Cardiac fibroblast (primary cell): ENCODE results near the gene RAB22A.
A peak's percentile ranks its signal among the peaks of the same experiment; 100 is the strongest.

Source experiments
- DNase-seq, 2 donors: peaks; one replicate each; pipeline versions ENCODE4 v3.0.0 to v3.0.0-alpha.2; 2010; ENCODE audit warnings: low read depth in 2 of 2
- H3K4me3 ChIP-seq, 2 donors: replicated peaks in 1 of 2; 1 replicate in 1 of 2; 2 replicates in 1 of 2; pipeline ENCODE4 v1.5.1; 2011; ENCODE audit warnings: low read depth in 2 of 2, low read length in 2 of 2, mild to moderate bottlenecking in 2 of 2, moderate library complexity in 1 of 2
- CTCF ChIP-seq: IDR thresholded peaks from one replicate; pipeline ENCODE4 v1.5.1; 2011; ENCODE audit warnings: low read depth, mild to moderate bottlenecking, low read length, inconsistent platforms

RAB22A gene

DNA sequence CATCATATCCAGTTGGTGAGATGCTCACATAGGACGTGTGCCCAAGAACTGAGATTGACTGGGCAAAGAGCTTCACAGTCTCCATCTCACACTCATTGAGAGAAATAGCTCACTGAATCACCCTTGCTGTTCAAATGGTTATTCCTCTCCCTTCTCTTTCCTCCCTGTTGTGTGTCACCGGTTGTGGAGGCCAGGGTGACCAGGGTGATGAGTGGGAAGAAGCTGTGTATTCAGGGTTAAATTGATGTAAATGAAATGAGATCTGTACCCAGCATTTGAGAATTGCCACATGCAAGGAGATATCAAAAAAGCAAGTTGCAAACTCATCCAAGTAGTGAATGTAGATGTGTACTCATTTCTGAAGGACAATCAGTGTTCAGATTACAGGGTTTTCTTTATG, 43.0 kb downstream of the RAB22A start:
- no peak overlapping the region for H3K4me3 ChIP-seq
- DNase-seq, result no peak
- no peak for TF ChIP-seq CTCF

GRCh38 chr20:58359441-58359840, 49.9 kb downstream of the RAB22A start:
- DNase-seq, result peak; percentile 27 to 43
- no peak overlapping the region for H3K4me3 ChIP-seq
- peak; percentile 41 for TF ChIP-seq CTCF

GRCh38 chr20:58360936-58361335, 51.4 kb downstream of the RAB22A start:
- TF ChIP-seq CTCF, result no peak
- no peak overlapping the region for H3K4me3 ChIP-seq
- DNase-seq, result no peak

GRCh38 chr20:58361481-58362205, 52.1 kb downstream of the RAB22A start:
- peak; percentile 61 to 78 for DNase-seq

GRCh38 chr20:58362206-58362516, 52.6 kb downstream of the RAB22A start:
- TF ChIP-seq CTCF, result no peak
- no peak overlapping the region for H3K4me3 ChIP-seq
- no peak for DNase-seq

More at GRCh38 chr20:58361481-58362205, 52.1 kb downstream of the RAB22A start:
- no peak overlapping the region for H3K4me3 ChIP-seq
- no peak for TF ChIP-seq CTCF

GRCh38 chr20:58362970-58363369, 53.5 kb downstream of the RAB22A start:
- TF ChIP-seq CTCF, result no peak
- DNase-seq, result no peak
- no peak overlapping the region for H3K4me3 ChIP-seq

DNA sequence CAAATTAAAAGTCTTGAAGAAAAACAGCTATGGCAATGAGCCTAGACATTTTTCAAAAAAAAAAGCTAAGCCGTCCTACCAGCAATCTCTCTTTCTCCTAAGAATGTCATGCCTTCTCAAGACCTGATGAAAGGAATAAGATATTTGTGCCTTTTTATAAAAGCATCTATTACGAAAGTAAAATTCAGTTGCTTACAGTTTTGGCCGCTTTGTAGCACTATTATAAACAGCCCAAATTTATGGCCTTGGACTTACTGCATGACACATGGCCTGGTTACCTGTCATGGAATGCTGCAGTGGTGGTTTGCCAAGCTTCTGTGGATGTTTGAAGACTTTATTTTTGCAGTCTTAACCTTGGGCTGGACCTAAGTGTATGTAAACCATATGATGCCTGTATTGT, 57.4 kb downstream of the RAB22A start:
- DNase-seq, result peak in 1 of 2 donors; percentile 14
- no peak for TF ChIP-seq CTCF
- no peak overlapping the region for H3K4me3 ChIP-seq
